SK-N-SH (cell line): ENCODE data around the gene DIO3. TPM values are rescaled to one million over a fixed set of nuclear protein-coding genes. Genes with fewer than 3 reads are reported as not detected.

Experiments
- CTCF ChIA-PET: fragments of 300-600, 350-600 bp; formaldehyde crosslinking; extraction: SDS; loops from one replicate; lab custom pipeline; 2021; lab: Yijun Ruan, JAX
- POLR2A ChIA-PET: fragments of 350-600 bp; sonication (Branson Sonifier 250); formaldehyde crosslinking; extraction: SDS; loops from one replicate; lab custom pipeline; 2020; ENCODE audit warnings: antibody characterized with exemption, inconsistent platforms; lab: Yijun Ruan, JAX
- DNase-seq: peaks from one replicate; pipeline ENCODE4 v3.0.0; 2012
- H2AFZ ChIP-seq: fragments of 200-600 bp; sonication (generic); 2 replicates; pipeline ENCODE4 v1.8.1; 2016; ENCODE audit warnings: antibody characterized with exemption, mild to moderate bottlenecking, low read depth
- H3F3A ChIP-seq: fragments of 200-600 bp; sonication (generic); replicated peaks from 2 replicates; pipeline ENCODE3; 2016; ENCODE audit warnings: antibody characterized with exemption, mild to moderate bottlenecking; ENCODE audit not compliant: insufficient read depth
- H3K27ac ChIP-seq, 2 experiments: fragments of 200-500 bp in 1 of 2; fragments of 200-600 bp in 1 of 2; sonication (Bioruptor generic) in 1 of 2; sonication (generic), shearing (Covaris generic) in 1 of 2; 2 replicates each; pipeline versions ENCODE4 v1.5.1 to v1.6.1; 2014 to 2016; ENCODE audit warnings: low read depth in 2 of 2, inconsistent platforms in 1 of 2, low read length in 1 of 2, mild to moderate bottlenecking in 1 of 2, mixed read lengths in 1 of 2
- H3K27me3 ChIP-seq: fragments of 200-600 bp; sonication (generic), shearing (Covaris generic); 2 replicates; pipeline ENCODE4 v1.6.1; 2016; ENCODE audit warnings: mixed run types; ENCODE audit not compliant: insufficient read depth
- H3K36me3 ChIP-seq, 2 experiments: fragments of 200-500 bp in 1 of 2; fragments of 200-600 bp in 1 of 2; sonication (Bioruptor generic) in 1 of 2; sonication (generic) in 1 of 2; replicated peaks in 1 of 2; 2 replicates each; pipeline versions ENCODE3 to v1.5.1; 2014 to 2016; ENCODE audit warnings: low read length in 1 of 2, mild to moderate bottlenecking in 1 of 2; ENCODE audit not compliant: insufficient read depth in 2 of 2, control insufficient read depth in 1 of 2
- H3K4me1 ChIP-seq, 2 experiments: fragments of 200-500 bp in 1 of 2; fragments of 200-600 bp in 1 of 2; sonication (Bioruptor generic) in 1 of 2; sonication (generic), shearing (Covaris generic) in 1 of 2; 2 replicates each; pipeline versions ENCODE4 v1.5.1 to v1.6.1; 2014 to 2016; ENCODE audit warnings: low read depth in 1 of 2, low read length in 1 of 2, mixed run types in 1 of 2; ENCODE audit not compliant: insufficient read depth in 2 of 2, control insufficient read depth in 1 of 2
- H3K4me2 ChIP-seq: fragments of 200-600 bp; sonication (generic), shearing (Covaris generic); 2 replicates; pipeline ENCODE4 v1.6.1; 2017; ENCODE audit warnings: mixed run types
- H3K4me3 ChIP-seq, 2 experiments: fragments of 200-500 bp in 1 of 2; fragments of 200-600 bp in 1 of 2; sonication (Bioruptor generic) in 1 of 2; sonication (generic), shearing (Covaris generic) in 1 of 2; 2 replicates each; pipeline versions ENCODE4 v1.5.1 to v1.8.1; 2014 to 2016; ENCODE audit warnings: low read depth in 2 of 2, inconsistent platforms in 1 of 2, low read length in 1 of 2, mild to moderate bottlenecking in 1 of 2, mixed read lengths in 1 of 2, moderate library complexity in 1 of 2
- H3K79me2 ChIP-seq: fragments of 200-600 bp; sonication (generic); 2 replicates; pipeline ENCODE4 v1.8.1; 2017; ENCODE audit warnings: mild to moderate bottlenecking; ENCODE audit not compliant: insufficient read depth
- H3K9ac ChIP-seq: fragments of 200-600 bp; sonication (generic); 2 replicates; pipeline ENCODE4 v1.6.1; 2017; ENCODE audit warnings: mixed run types
- H3K9me2 ChIP-seq: fragments of 200-600 bp; sonication (generic); 2 replicates; pipeline ENCODE4 v1.6.1; 2017; ENCODE audit warnings: mixed run types
- H3K9me3 ChIP-seq: fragments of 200-600 bp; sonication (generic); 2 replicates; pipeline ENCODE4 v1.6.1; 2017; ENCODE audit warnings: mixed run types, mild to moderate bottlenecking, moderate library complexity
- H4K20me1 ChIP-seq: fragments of 200-600 bp; sonication (generic); 2 replicates; pipeline ENCODE4 v1.6.1; 2017; ENCODE audit warnings: mild to moderate bottlenecking, mixed run types; ENCODE audit not compliant: insufficient read depth
- ELF1 ChIP-seq: IDR thresholded peaks from 2 replicates; pipeline ENCODE4 v1.4.0; 2012
- EZH2phosphoT487 ChIP-seq: fragments of 200-600 bp; sonication (generic); IDR thresholded peaks from 2 replicates; pipeline ENCODE4 v1.6.1; 2017; ENCODE audit warnings: low read depth, mixed run types, mild to moderate bottlenecking, antibody characterized with exemption, moderate library complexity, borderline replicate concordance
- FOSL2 ChIP-seq: IDR thresholded peaks from 2 replicates; pipeline ENCODE4 v1.4.0; 2012; ENCODE audit warnings: low read depth, mild to moderate bottlenecking, moderate library complexity, borderline replicate concordance
- FOXM1 ChIP-seq: IDR thresholded peaks from 2 replicates; pipeline ENCODE4 v1.4.0; 2012; ENCODE audit warnings: low read depth, mild to moderate bottlenecking
- GATA2 ChIP-seq: sonication (generic); formaldehyde crosslinking; IDR thresholded peaks from 2 replicates; pipeline ENCODE4 v1.5.0; 2020; ENCODE audit warnings: mild to moderate bottlenecking, missing genetic modification reagents
- NRF1 ChIP-seq: IDR thresholded peaks from 2 replicates; pipeline ENCODE4 v1.6.1; 2012; ENCODE audit warnings: low read depth, mild to moderate bottlenecking, low read length
- POLR2AphosphoS5 ChIP-seq: IDR thresholded peaks from 2 replicates; pipeline ENCODE4 v1.6.1; 2012; ENCODE audit warnings: low read depth, low read length
- RCOR1 ChIP-seq: fragments of 150-350 bp; IDR thresholded peaks from 2 replicates; pipeline ENCODE4 v1.6.1; 2017; ENCODE audit warnings: antibody characterized with exemption, low read length
- REST ChIP-seq: IDR thresholded peaks from 2 replicates; pipeline ENCODE4 v1.6.1; 2012; ENCODE audit warnings: mild to moderate bottlenecking, low read depth, low read length, moderate library complexity
- SIN3A ChIP-seq: IDR thresholded peaks from 2 replicates; pipeline ENCODE4 v1.6.1; 2012; ENCODE audit warnings: low read depth, mild to moderate bottlenecking, low read length, moderate library complexity, borderline replicate concordance
- TEAD4 ChIP-seq: IDR thresholded peaks from 2 replicates; pipeline ENCODE4 v1.4.0; 2012; ENCODE audit warnings: mild to moderate bottlenecking, borderline replicate concordance; ENCODE audit not compliant: insufficient read depth
- USF1 ChIP-seq: IDR thresholded peaks from 2 replicates; pipeline ENCODE4 v1.4.0; 2012; ENCODE audit warnings: low read depth, borderline replicate concordance
- WGBS: methylation state at CpG from one replicate; pipeline ENCODE4 v1.1.6; 2017; ENCODE audit warnings: low lambda C conversion rate; 5-methylcytosine and 5-hydroxymethylcytosine counted together
- polyA plus RNA-seq, 3 experiments: library from polyadenylated mRNA; depleted of rRNA; stranded (reverse); fragments of >200 nt; gene quantifications; 2 replicates each; pipeline ENCODE4 v1.2.3, GENCODE V29; 2012
- TF ChIP-seq, protein P1 (sequence below): fragments of 200-600 bp; sonication (generic); IDR thresholded peaks from 2 replicates; pipeline ENCODE4 v1.6.1; 2017; ENCODE audit warnings: antibody characterized with exemption, mild to moderate bottlenecking, moderate library complexity
- TF ChIP-seq, protein P2 (sequence below): IDR thresholded peaks from 2 replicates; pipeline ENCODE4 v1.4.0; 2012; ENCODE audit warnings: low read depth, borderline replicate concordance

The DIO3 gene
- polyA plus RNA-seq, 1 of the 3 experiments (the other 2 are of a cell fraction): not detected

- H3K9me3 ChIP-seq: no peaks in the 10 kb centered on the region
- no peak overlapping the region for H3K27ac ChIP-seq
- ChIA-PET CTCF (no interaction called here), POLR2A (no interaction called here)
- H3K4me2 ChIP-seq: no peak overlapping the region
- H3K4me3 ChIP-seq: no peak overlapping the region
- no peaks in the 10 kb centered on the region for H3K27me3 ChIP-seq
- no peaks in the 10 kb centered on the region for H3K9me2 ChIP-seq
- peaks cover 0 to 2% of the 10 kb centered on the region in 2 experiments; a peak in 1 of 4 replicates for H3K4me1 ChIP-seq
- no peaks in the 10 kb centered on the region for H3K79me2 ChIP-seq
- H3K36me3 ChIP-seq: no peaks in the 10 kb centered on the region
- no peaks in the 10 kb centered on the region for H3F3A ChIP-seq
- no peaks in the 10 kb centered on the region for H4K20me1 ChIP-seq
- TF ChIP-seq SIN3A (no peak), TEAD4 (no peak), EZH2phosphoT487 (no peak), USF1 (no peak), FOXM1 (no peak), FOSL2 (no peak)
- TF ChIP-seq, protein P1, sequence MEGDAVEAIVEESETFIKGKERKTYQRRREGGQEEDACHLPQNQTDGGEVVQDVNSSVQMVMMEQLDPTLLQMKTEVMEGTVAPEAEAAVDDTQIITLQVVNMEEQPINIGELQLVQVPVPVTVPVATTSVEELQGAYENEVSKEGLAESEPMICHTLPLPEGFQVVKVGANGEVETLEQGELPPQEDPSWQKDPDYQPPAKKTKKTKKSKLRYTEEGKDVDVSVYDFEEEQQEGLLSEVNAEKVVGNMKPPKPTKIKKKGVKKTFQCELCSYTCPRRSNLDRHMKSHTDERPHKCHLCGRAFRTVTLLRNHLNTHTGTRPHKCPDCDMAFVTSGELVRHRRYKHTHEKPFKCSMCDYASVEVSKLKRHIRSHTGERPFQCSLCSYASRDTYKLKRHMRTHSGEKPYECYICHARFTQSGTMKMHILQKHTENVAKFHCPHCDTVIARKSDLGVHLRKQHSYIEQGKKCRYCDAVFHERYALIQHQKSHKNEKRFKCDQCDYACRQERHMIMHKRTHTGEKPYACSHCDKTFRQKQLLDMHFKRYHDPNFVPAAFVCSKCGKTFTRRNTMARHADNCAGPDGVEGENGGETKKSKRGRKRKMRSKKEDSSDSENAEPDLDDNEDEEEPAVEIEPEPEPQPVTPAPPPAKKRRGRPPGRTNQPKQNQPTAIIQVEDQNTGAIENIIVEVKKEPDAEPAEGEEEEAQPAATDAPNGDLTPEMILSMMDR: no peak
- no peak for DNase-seq
- 67% methylated on average over 11 of the region's 11 CpGs for WGBS
- H3K9ac ChIP-seq: no peak overlapping the region
- no peak overlapping the region for H2AFZ ChIP-seq
These were observed 21.4 kb upstream of the DIO3 start for GRCh38 chr14:101539880-101540279.

GRCh38 chr14:101540481-101541462, 20.5 kb upstream of the DIO3 start:
- Histone ChIP-seq H3K4me2 (no peak overlapping the region), H3K4me1 (peaks cover 0 to 2% of the 10 kb centered on the region in 2 experiments; a peak in 1 of 4 replicates), H4K20me1 (no peaks in the 10 kb centered on the region), H3K79me2 (no peaks in the 10 kb centered on the region), H3K9me2 (no peaks in the 10 kb centered on the region), H3K27ac (no peak overlapping the region), H2AFZ (no peak overlapping the region), H3K9me3 (no peaks in the 10 kb centered on the region), H3K36me3 (no peaks in the 10 kb centered on the region), H3F3A (no peaks in the 10 kb centered on the region), H3K9ac (no peak overlapping the region), H3K4me3 (no peak overlapping the region), H3K27me3 (no peaks in the 10 kb centered on the region)
- 65% methylated on average over 14 of the region's 22 CpGs for WGBS
- ChIA-PET CTCF (no interaction called here), POLR2A (interaction anchor here (1.2 kb wide), 1 partner anchor 11 kb away, joined by 3 read pairs; no protein-coding TSS in a partner anchor)
- DNase-seq: no peak
- TF ChIP-seq FOSL2: no peak
- no peak for TF ChIP-seq REST
- TF ChIP-seq, protein P2, sequence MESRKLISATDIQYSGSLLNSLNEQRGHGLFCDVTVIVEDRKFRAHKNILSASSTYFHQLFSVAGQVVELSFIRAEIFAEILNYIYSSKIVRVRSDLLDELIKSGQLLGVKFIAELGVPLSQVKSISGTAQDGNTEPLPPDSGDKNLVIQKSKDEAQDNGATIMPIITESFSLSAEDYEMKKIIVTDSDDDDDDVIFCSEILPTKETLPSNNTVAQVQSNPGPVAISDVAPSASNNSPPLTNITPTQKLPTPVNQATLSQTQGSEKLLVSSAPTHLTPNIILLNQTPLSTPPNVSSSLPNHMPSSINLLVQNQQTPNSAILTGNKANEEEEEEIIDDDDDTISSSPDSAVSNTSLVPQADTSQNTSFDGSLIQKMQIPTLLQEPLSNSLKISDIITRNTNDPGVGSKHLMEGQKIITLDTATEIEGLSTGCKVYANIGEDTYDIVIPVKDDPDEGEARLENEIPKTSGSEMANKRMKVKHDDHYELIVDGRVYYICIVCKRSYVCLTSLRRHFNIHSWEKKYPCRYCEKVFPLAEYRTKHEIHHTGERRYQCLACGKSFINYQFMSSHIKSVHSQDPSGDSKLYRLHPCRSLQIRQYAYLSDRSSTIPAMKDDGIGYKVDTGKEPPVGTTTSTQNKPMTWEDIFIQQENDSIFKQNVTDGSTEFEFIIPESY: no peak
- no peak for TF ChIP-seq RCOR1
- TF ChIP-seq TEAD4: no peak
- no peak for TF ChIP-seq NRF1
- no peak for TF ChIP-seq ELF1
- no peak for TF ChIP-seq GATA2
- TF ChIP-seq POLR2AphosphoS5: no peak
